Lung (tissue), 12 donors: ENCODE measurements around the gene TWF2. TPM values are rescaled to one million over a fixed set of nuclear protein-coding genes. Genes with fewer than 3 reads are reported as not detected.

Source experiments
- ATAC-seq: fragments of 200-7000 bp; cut with Tn5 transposase; one replicate; pipeline ENCODE4 v1.9.1; 2020; ENCODE audit warnings: moderate number of reproducible peaks; ENCODE audit not compliant: insufficient read depth, low FRiP score
- DNase-seq, 3 donors: peaks; one replicate each; pipeline ENCODE4 v3.0.0-alpha.2; 2013 to 2017
- H3K27ac ChIP-seq, 2 donors: one replicate each; pipeline ENCODE4 v1.5.1; 2013; ENCODE audit warnings: mild to moderate bottlenecking in 2 of 2, moderate library complexity in 2 of 2, control low read depth in 1 of 2, inconsistent platforms in 1 of 2, low read depth in 1 of 2, low read length in 1 of 2
- H3K27me3 ChIP-seq, 3 donors: one replicate each; pipeline ENCODE4 v1.5.1; 2013; ENCODE audit warnings: low read length in 2 of 3; ENCODE audit not compliant: control insufficient read depth in 3 of 3, insufficient read depth in 3 of 3
- H3K36me3 ChIP-seq, 4 donors: one replicate each; pipeline ENCODE4 v1.5.1; 2013; ENCODE audit warnings: low read length in 4 of 4, mild to moderate bottlenecking in 1 of 4, moderate library complexity in 1 of 4; ENCODE audit not compliant: control insufficient read depth in 4 of 4, insufficient read depth in 4 of 4
- H3K4me1 ChIP-seq, 5 donors: one replicate each; pipeline ENCODE4 v1.5.1; 2013; ENCODE audit warnings: low read length in 5 of 5, mild to moderate bottlenecking in 2 of 5, moderate library complexity in 1 of 5; ENCODE audit not compliant: control insufficient read depth in 5 of 5, insufficient read depth in 5 of 5
- H3K4me3 ChIP-seq: one replicate; pipeline ENCODE4 v1.5.1; 2013; ENCODE audit warnings: mild to moderate bottlenecking, control low read depth, moderate library complexity
- H3K9ac ChIP-seq, 2 donors: one replicate each; pipeline ENCODE4 v1.5.1; 2013; ENCODE audit warnings: low read length in 2 of 2, control low read depth in 1 of 2; ENCODE audit not compliant: insufficient read depth in 1 of 2
- H3K9me3 ChIP-seq, 4 donors: one replicate each; pipeline ENCODE4 v1.5.1; 2013; ENCODE audit warnings: low read length in 3 of 4, mild to moderate bottlenecking in 1 of 4, moderate library complexity in 1 of 4; ENCODE audit not compliant: control insufficient read depth in 4 of 4, insufficient read depth in 3 of 4
- CTCF ChIP-seq: IDR thresholded peaks from 2 replicates; pipeline ENCODE4 v1.5.1; 2012; ENCODE audit warnings: mild to moderate bottlenecking; ENCODE audit errors: control extremely low read depth, extremely low read depth
- WGBS, 2 donors: extraction: QIAGEN DNeasy Blood & Tissue Kit; methylation state at CpG; one replicate each; pipeline ENCODE4 v1.1.7; 2013; 5-methylcytosine and 5-hydroxymethylcytosine counted together
- polyA plus RNA-seq, 2 donors: library from polyadenylated mRNA; stranded (reverse); fragments of 200-250 nt; gene quantifications; one replicate each; pipeline ENCODE4 v1.2.1, GENCODE V29; 2013
- total RNA-seq, 2 donors: library from RNA; depleted of rRNA in 1 of 2; stranded (reverse); fragments of >200 nt in 1 of 2; gene quantifications; one replicate each; pipeline ENCODE4 v1.2.1, GENCODE V29; 2014 to 2021
- donor health status: control.
- donor health status: control.
- donor health status: Bipolar disorder and iron deficiency.
- donor health status: healthy.
- donor health status: DM: yes; HTN: yes; CAD: no.

Gene TWF2
- total and polyA plus RNA-seq, 4 donors = 25.7 to 104 (median 60.7) TPM

- 65 to 86% methylated on average over 8 of the region's 8 CpGs for WGBS, 2 donors
Observed at GRCh38 chr3:52213005-52213404, 26.0 kb downstream of the TWF2 start.

GRCh38 chr3:52211268-52211891, 27.6 kb downstream of the TWF2 start:
- ATAC-seq = no peak
- no peak for TF ChIP-seq CTCF
- H3K27me3 ChIP-seq = no peaks in the 10 kb centered on the region
- no peak overlapping the region for H3K9ac ChIP-seq
- DNase-seq = no peak
- H3K4me3 ChIP-seq = no peak overlapping the region
- peaks cover 34 to 71% (median 62%) of the 10 kb centered on the region in 4 donors for H3K36me3 ChIP-seq
- peak overlapping the region in 1 of 2 donors; percentile 12 for H3K27ac ChIP-seq
- no peaks in the 10 kb centered on the region for H3K9me3 ChIP-seq
- peaks cover under 1 to 6% (median 1%) of the 10 kb centered on the region in 5 donors for H3K4me1 ChIP-seq
- 96% methylated on average over 18 of the region's 18 CpGs for WGBS, 2 donors

More at GRCh38 chr3:52213005-52213404, 26.0 kb downstream of the TWF2 start:
- no peak overlapping the region for H3K27ac ChIP-seq
- DNase-seq (no peak), ATAC-seq (no peak)
- no peak overlapping the region for H3K4me3 ChIP-seq
- H3K27me3 ChIP-seq = no peaks in the 10 kb centered on the region
- TF ChIP-seq CTCF = no peak
- peaks cover 29 to 63% (median 54%) of the 10 kb centered on the region in 4 donors for H3K36me3 ChIP-seq
- no peaks in the 10 kb centered on the region for H3K9me3 ChIP-seq
- peaks cover 6 to 12% (median 10%) of the 10 kb centered on the region in 5 donors for H3K4me1 ChIP-seq
- no peak overlapping the region for H3K9ac ChIP-seq

GRCh38 chr3:52210550-52211046, 28.4 kb downstream of the TWF2 start:
- H3K9ac ChIP-seq = no peak overlapping the region
- peaks cover 41 to 76% (median 68%) of the 10 kb centered on the region in 4 donors for H3K36me3 ChIP-seq
- H3K27me3 ChIP-seq = no peaks in the 10 kb centered on the region
- H3K27ac ChIP-seq = peak overlapping the region in 1 of 2 donors; percentile 78
- peak in 2 of 3 donors; percentile 38 to 74 for DNase-seq
- no peak overlapping the region for H3K4me3 ChIP-seq
- ATAC-seq = peak; percentile 30
- H3K9me3 ChIP-seq = no peaks in the 10 kb centered on the region
- whole genome bisulfite sequencing, 2 donors = 29 to 54% methylated on average over 6 of the region's 6 CpGs
- no peak for TF ChIP-seq CTCF
- peaks cover 0 to 6% (median 0%) of the 10 kb centered on the region in 5 donors for H3K4me1 ChIP-seq
